ENCODE data around the gene SLC38A1.

The SLC38A1 gene

GRCh38 chr12:46160101-46160980 lies 108.5 kb downstream of the SLC38A1 start:
- H3K27ac ChIP-seq (ENCODE audit: low read depth, low read length): no peak overlapping the region
- H3K9ac ChIP-seq (ENCODE audit: low read length in 5 of 5): no peak overlapping the region
- no peaks in the 10 kb centered on the region for H3K36me3 ChIP-seq (ENCODE audit: control insufficient read depth in 5 of 5, insufficient read depth in 5 of 5, low read length in 5 of 5)
- H3K9me3 ChIP-seq (ENCODE audit: control insufficient read depth in 5 of 5, low read length in 5 of 5): peaks cover 0 to 5% (median 0%) of the 10 kb centered on the region in 5 donors
- H3K4me3 ChIP-seq (ENCODE audit: low read depth in 1 of 5, low read length in 5 of 5): no peak overlapping the region
- H3K4me1 ChIP-seq (ENCODE audit: control insufficient read depth in 5 of 5, insufficient read depth in 5 of 5, low read length in 5 of 5): peaks cover 0 to 24% (median 4%) of the 10 kb centered on the region in 5 donors
- no peaks in the 10 kb centered on the region for H3K27me3 ChIP-seq (ENCODE audit: control insufficient read depth in 5 of 5, insufficient read depth in 4 of 5, low read length in 5 of 5)

GRCh38 chr12:46159309-46159901 lies 109.4 kb downstream of the SLC38A1 start:
- Histone ChIP-seq H3K27ac (ENCODE audit: low read depth, low read length) (no peak overlapping the region), H3K27me3 (ENCODE audit: control insufficient read depth in 5 of 5, insufficient read depth in 4 of 5, low read length in 5 of 5) (no peaks in the 10 kb centered on the region), H3K4me3 (ENCODE audit: low read depth in 1 of 5, low read length in 5 of 5) (no peak overlapping the region), H3K4me1 (ENCODE audit: control insufficient read depth in 5 of 5, insufficient read depth in 5 of 5, low read length in 5 of 5) (peaks cover 0 to 24% (median 4%) of the 10 kb centered on the region in 5 donors), H3K9ac (ENCODE audit: low read length in 5 of 5) (no peak overlapping the region), H3K36me3 (ENCODE audit: control insufficient read depth in 5 of 5, insufficient read depth in 5 of 5, low read length in 5 of 5) (no peaks in the 10 kb centered on the region), H3K9me3 (ENCODE audit: control insufficient read depth in 5 of 5, low read length in 5 of 5) (peaks cover 0 to 5% (median 0%) of the 10 kb centered on the region in 5 donors)

GRCh38 chr12:46158501-46158900 lies 110.3 kb downstream of the SLC38A1 start:
- peaks cover 0 to 5% (median 0%) of the 10 kb centered on the region in 5 donors for H3K9me3 ChIP-seq (ENCODE audit: control insufficient read depth in 5 of 5, low read length in 5 of 5)
- H3K27me3 ChIP-seq (ENCODE audit: control insufficient read depth in 5 of 5, insufficient read depth in 4 of 5, low read length in 5 of 5): no peaks in the 10 kb centered on the region
- no peak overlapping the region for H3K27ac ChIP-seq (ENCODE audit: low read depth, low read length)
- no peaks in the 10 kb centered on the region for H3K36me3 ChIP-seq (ENCODE audit: control insufficient read depth in 5 of 5, insufficient read depth in 5 of 5, low read length in 5 of 5)
- no peak overlapping the region for H3K4me3 ChIP-seq (ENCODE audit: low read depth in 1 of 5, low read length in 5 of 5)
- no peak overlapping the region for H3K9ac ChIP-seq (ENCODE audit: low read length in 5 of 5)
- H3K4me1 ChIP-seq (ENCODE audit: control insufficient read depth in 5 of 5, insufficient read depth in 5 of 5, low read length in 5 of 5): peaks cover 0 to 24% (median 4%) of the 10 kb centered on the region in 5 donors

DNA sequence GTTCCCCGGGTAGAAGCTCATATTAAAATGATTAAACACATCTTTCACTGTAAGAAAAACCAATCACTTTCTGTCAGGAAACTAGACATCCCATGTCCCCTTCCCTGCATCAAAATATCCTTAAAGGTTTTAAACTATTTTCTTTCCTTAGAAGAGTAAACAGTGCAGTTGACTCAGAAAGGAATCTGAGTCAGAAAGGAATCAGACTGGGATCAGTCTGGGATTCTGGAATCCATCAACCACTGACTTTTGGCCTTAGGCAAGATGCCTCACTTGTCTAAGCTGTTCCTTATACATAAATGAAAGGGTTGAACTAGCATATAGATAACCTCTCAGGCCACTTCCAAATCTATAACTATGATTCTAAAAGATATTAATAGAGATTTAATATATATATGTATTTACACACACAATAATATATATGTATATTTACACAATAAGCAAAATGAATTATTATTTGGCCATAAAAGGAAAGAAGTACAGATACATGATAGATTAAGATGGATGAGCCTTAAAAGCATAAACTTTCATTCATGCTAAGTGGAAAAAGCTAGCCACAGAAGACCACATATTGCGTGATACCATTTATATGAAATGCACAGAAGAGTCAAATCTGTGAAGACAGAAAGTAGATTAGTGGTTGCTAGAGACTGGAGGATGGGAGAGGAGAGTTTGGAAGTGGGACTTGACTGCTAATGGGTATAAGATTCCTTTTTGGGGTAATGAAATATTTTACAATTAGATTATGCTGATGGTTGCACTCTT lies 114.4 kb downstream of the SLC38A1 start:
- H3K27me3 ChIP-seq (ENCODE audit: control insufficient read depth in 5 of 5, insufficient read depth in 4 of 5, low read length in 5 of 5): no peaks in the 10 kb centered on the region
- peaks cover 0 to 12% (median 3%) of the 10 kb centered on the region in 5 donors for H3K4me1 ChIP-seq (ENCODE audit: control insufficient read depth in 5 of 5, insufficient read depth in 5 of 5, low read length in 5 of 5)
- no peak overlapping the region for H3K27ac ChIP-seq (ENCODE audit: low read depth, low read length)
- H3K4me3 ChIP-seq (ENCODE audit: low read depth in 1 of 5, low read length in 5 of 5): no peak overlapping the region
- H3K36me3 ChIP-seq (ENCODE audit: control insufficient read depth in 5 of 5, insufficient read depth in 5 of 5, low read length in 5 of 5): no peaks in the 10 kb centered on the region
- no peak overlapping the region for H3K9ac ChIP-seq (ENCODE audit: low read length in 5 of 5)
- H3K9me3 ChIP-seq (ENCODE audit: control insufficient read depth in 5 of 5, low read length in 5 of 5): peaks cover 0 to 5% (median 0%) of the 10 kb centered on the region in 5 donors

GRCh38 chr12:46153268-46153872 lies 115.5 kb downstream of the SLC38A1 start:
- H3K9ac ChIP-seq (ENCODE audit: low read length in 5 of 5): no peak overlapping the region
- H3K27ac ChIP-seq (ENCODE audit: low read depth, low read length): no peak overlapping the region
- no peak overlapping the region for H3K4me3 ChIP-seq (ENCODE audit: low read depth in 1 of 5, low read length in 5 of 5)
- H3K36me3 ChIP-seq (ENCODE audit: control insufficient read depth in 5 of 5, insufficient read depth in 5 of 5, low read length in 5 of 5): no peaks in the 10 kb centered on the region
- peaks cover 0 to 10% (median 3%) of the 10 kb centered on the region in 5 donors for H3K4me1 ChIP-seq (ENCODE audit: control insufficient read depth in 5 of 5, insufficient read depth in 5 of 5, low read length in 5 of 5)
- H3K9me3 ChIP-seq (ENCODE audit: control insufficient read depth in 5 of 5, low read length in 5 of 5): peaks cover 0 to 5% (median 0%) of the 10 kb centered on the region in 5 donors
- no peaks in the 10 kb centered on the region for H3K27me3 ChIP-seq (ENCODE audit: control insufficient read depth in 5 of 5, insufficient read depth in 4 of 5, low read length in 5 of 5)

GRCh38 chr12:46152456-46152855 lies 116.4 kb downstream of the SLC38A1 start:
- Histone ChIP-seq H3K9me3 (ENCODE audit: control insufficient read depth in 5 of 5, low read length in 5 of 5) (peaks cover 0 to 5% (median 0%) of the 10 kb centered on the region in 5 donors), H3K4me3 (ENCODE audit: low read depth in 1 of 5, low read length in 5 of 5) (no peak overlapping the region), H3K27me3 (ENCODE audit: control insufficient read depth in 5 of 5, insufficient read depth in 4 of 5, low read length in 5 of 5) (no peaks in the 10 kb centered on the region), H3K9ac (ENCODE audit: low read length in 5 of 5) (no peak overlapping the region), H3K36me3 (ENCODE audit: control insufficient read depth in 5 of 5, insufficient read depth in 5 of 5, low read length in 5 of 5) (no peaks in the 10 kb centered on the region), H3K4me1 (ENCODE audit: control insufficient read depth in 5 of 5, insufficient read depth in 5 of 5, low read length in 5 of 5) (peaks cover 0 to 3% (median 1%) of the 10 kb centered on the region in 5 donors), H3K27ac (ENCODE audit: low read depth, low read length) (no peak overlapping the region)

- peaks cover 0 to 4% (median 3%) of the 10 kb centered on the region in 5 donors for H3K27me3 ChIP-seq (ENCODE audit: control insufficient read depth in 5 of 5, insufficient read depth in 4 of 5, low read length in 5 of 5)
- H3K9ac ChIP-seq (ENCODE audit: low read length in 5 of 5): no peak overlapping the region
- H3K36me3 ChIP-seq (ENCODE audit: control insufficient read depth in 5 of 5, insufficient read depth in 5 of 5, low read length in 5 of 5): no peaks in the 10 kb centered on the region
- H3K27ac ChIP-seq (ENCODE audit: low read depth, low read length): no peak overlapping the region
- H3K4me1 ChIP-seq (ENCODE audit: control insufficient read depth in 5 of 5, insufficient read depth in 5 of 5, low read length in 5 of 5): peaks cover 0 to 3% (median 0%) of the 10 kb centered on the region in 5 donors
- no peak overlapping the region for H3K4me3 ChIP-seq (ENCODE audit: low read depth in 1 of 5, low read length in 5 of 5)
- H3K9me3 ChIP-seq (ENCODE audit: control insufficient read depth in 5 of 5, low read length in 5 of 5): no peaks in the 10 kb centered on the region
These were observed 118.1 kb downstream of the SLC38A1 start for GRCh38 chr12:46150735-46151134.

DNA sequence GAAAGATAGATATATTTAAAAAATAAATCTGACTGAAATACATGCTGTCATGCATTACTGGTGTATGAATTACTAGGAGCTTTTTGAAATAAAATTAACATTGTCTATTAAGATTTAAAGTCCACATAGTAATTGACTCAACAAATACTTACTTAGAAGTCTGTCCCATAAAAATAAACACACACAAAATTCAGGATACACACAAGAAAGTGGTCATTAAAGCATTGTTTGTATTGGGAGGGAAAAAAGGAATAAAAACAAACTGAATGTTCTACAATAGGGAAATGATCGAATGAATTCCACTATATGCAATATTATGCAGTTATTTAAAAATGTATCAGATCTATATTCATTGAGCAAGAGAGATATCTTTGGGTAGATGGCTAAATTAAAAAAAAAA lies 118.9 kb downstream of the SLC38A1 start:
- Histone ChIP-seq H3K27ac (ENCODE audit: low read depth, low read length) (no peak overlapping the region), H3K27me3 (ENCODE audit: control insufficient read depth in 5 of 5, insufficient read depth in 4 of 5, low read length in 5 of 5) (peaks cover 0 to 4% (median 3%) of the 10 kb centered on the region in 5 donors), H3K9me3 (ENCODE audit: control insufficient read depth in 5 of 5, low read length in 5 of 5) (no peaks in the 10 kb centered on the region), H3K4me3 (ENCODE audit: low read depth in 1 of 5, low read length in 5 of 5) (no peak overlapping the region), H3K4me1 (ENCODE audit: control insufficient read depth in 5 of 5, insufficient read depth in 5 of 5, low read length in 5 of 5) (peaks cover 0 to 3% (median 0%) of the 10 kb centered on the region in 5 donors), H3K9ac (ENCODE audit: low read length in 5 of 5) (no peak overlapping the region), H3K36me3 (ENCODE audit: control insufficient read depth in 5 of 5, insufficient read depth in 5 of 5, low read length in 5 of 5) (no peaks in the 10 kb centered on the region)

DNA sequence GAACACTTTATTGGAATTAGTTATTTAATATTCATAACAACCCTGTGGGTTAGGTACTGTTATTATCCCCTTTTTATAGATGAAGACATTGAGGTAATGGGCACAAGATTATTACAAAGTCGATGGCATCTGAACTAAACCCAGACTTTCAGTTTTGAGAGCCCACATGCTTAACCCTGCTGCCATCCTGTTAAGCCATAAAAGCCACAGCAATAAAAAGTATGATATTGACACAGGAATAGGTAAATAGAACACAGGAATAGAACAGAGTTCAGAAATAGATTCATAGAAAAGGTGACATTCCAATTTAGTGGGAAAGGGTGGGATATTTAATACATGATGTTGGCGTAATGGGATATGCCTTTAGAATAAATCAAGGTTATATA lies 119.8 kb downstream of the SLC38A1 start:
- no peaks in the 10 kb centered on the region for H3K9me3 ChIP-seq (ENCODE audit: control insufficient read depth in 5 of 5, low read length in 5 of 5)
- H3K27ac ChIP-seq (ENCODE audit: low read depth, low read length): no peak overlapping the region
- no peak overlapping the region for H3K4me3 ChIP-seq (ENCODE audit: low read depth in 1 of 5, low read length in 5 of 5)
- H3K4me1 ChIP-seq (ENCODE audit: control insufficient read depth in 5 of 5, insufficient read depth in 5 of 5, low read length in 5 of 5): peaks cover 0 to 3% (median 0%) of the 10 kb centered on the region in 5 donors
- H3K27me3 ChIP-seq (ENCODE audit: control insufficient read depth in 5 of 5, insufficient read depth in 4 of 5, low read length in 5 of 5): peaks cover 0 to 4% (median 3%) of the 10 kb centered on the region in 5 donors
- no peaks in the 10 kb centered on the region for H3K36me3 ChIP-seq (ENCODE audit: control insufficient read depth in 5 of 5, insufficient read depth in 5 of 5, low read length in 5 of 5)
- no peak overlapping the region for H3K9ac ChIP-seq (ENCODE audit: low read length in 5 of 5)

All from subcutaneous abdominal adipose tissue (tissue), 5 donors.